Hepatocyte (in vitro differentiated cells): ENCODE data around the gene LRRC3.

ENCODE experiments used
- EZH2 ChIP-seq: fragments of 200-600 bp; sonication (generic); IDR thresholded peaks from 2 replicates; pipeline ENCODE4 v1.6.1; 2016; ENCODE audit warnings: antibody characterized with exemption, mild to moderate bottlenecking, borderline replicate concordance
- EZH2phosphoT487 ChIP-seq: fragments of 200-600 bp; sonication (generic); IDR thresholded peaks from one replicate; pipeline ENCODE4 v1.6.1; 2018; ENCODE audit warnings: antibody characterized with exemption, mild to moderate bottlenecking, low read depth, moderate library complexity; ENCODE audit not compliant: unreplicated experiment, severe bottlenecking
- TF ChIP-seq, protein P1 (sequence below): fragments of 200-600 bp; sonication (generic); IDR thresholded peaks from 2 replicates; pipeline ENCODE4 v1.5.1; 2016; ENCODE audit warnings: antibody characterized with exemption, mild to moderate bottlenecking; ENCODE audit not compliant: poor library complexity

- TF ChIP-seq, protein P1, sequence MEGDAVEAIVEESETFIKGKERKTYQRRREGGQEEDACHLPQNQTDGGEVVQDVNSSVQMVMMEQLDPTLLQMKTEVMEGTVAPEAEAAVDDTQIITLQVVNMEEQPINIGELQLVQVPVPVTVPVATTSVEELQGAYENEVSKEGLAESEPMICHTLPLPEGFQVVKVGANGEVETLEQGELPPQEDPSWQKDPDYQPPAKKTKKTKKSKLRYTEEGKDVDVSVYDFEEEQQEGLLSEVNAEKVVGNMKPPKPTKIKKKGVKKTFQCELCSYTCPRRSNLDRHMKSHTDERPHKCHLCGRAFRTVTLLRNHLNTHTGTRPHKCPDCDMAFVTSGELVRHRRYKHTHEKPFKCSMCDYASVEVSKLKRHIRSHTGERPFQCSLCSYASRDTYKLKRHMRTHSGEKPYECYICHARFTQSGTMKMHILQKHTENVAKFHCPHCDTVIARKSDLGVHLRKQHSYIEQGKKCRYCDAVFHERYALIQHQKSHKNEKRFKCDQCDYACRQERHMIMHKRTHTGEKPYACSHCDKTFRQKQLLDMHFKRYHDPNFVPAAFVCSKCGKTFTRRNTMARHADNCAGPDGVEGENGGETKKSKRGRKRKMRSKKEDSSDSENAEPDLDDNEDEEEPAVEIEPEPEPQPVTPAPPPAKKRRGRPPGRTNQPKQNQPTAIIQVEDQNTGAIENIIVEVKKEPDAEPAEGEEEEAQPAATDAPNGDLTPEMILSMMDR: no peak
- TF ChIP-seq EZH2 (no peak), EZH2phosphoT487 (no peak)
These were observed 54.2 kb downstream of the LRRC3 start for GRCh38 chr21:44509539-44509938.
